Measurements from ENCODE around the gene EPHA1.

Gene EPHA1

DNA sequence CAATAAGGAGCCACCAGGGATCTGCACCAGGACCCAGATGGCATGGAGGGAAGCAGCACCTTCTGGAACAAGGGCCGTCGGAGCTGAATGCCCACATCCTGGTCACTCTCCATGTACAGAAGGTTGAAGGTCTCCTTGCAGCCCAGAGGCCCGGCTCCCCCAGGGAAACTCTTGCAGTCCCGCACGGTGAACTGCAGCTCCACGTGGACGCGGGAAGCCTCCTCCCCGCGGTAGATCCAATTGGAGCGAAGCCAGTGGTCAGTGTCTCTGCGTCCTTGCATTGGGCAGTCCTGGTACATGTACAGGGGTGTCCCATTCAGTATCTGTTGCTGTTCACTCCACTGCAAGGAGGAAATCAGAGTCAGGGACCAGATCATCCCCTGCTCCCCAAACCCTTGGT lies 7.4 kb downstream of the EPHA1 start:
- no peaks in the 10 kb centered on the region for H3K9me3 ChIP-seq (replicated peaks in 1 of 11)
- no peak overlapping the region for H3K4me3 ChIP-seq
- no peaks in the 10 kb centered on the region for H3K27me3 ChIP-seq
- TF ChIP-seq Cebpa-rat (IDR thresholded peaks at IDR 0.05): no peak
- peaks cover 0 to 5% (median 0%) of the 10 kb centered on the region in 11 experiments; a peak in 1 of 22 replicates for H4K20me1 ChIP-seq
- H3K4me2 ChIP-seq: no peak overlapping the region
- H3K4me1 ChIP-seq: peaks cover 0 to 18% (median 4%) of the 10 kb centered on the region in 10 experiments; a peak in 12 of 20 replicates
- no peak overlapping the region for H3K27ac ChIP-seq
- no peak overlapping the region for H3K9ac ChIP-seq
- H3K36me3 ChIP-seq: no peaks in the 10 kb centered on the region

DNA sequence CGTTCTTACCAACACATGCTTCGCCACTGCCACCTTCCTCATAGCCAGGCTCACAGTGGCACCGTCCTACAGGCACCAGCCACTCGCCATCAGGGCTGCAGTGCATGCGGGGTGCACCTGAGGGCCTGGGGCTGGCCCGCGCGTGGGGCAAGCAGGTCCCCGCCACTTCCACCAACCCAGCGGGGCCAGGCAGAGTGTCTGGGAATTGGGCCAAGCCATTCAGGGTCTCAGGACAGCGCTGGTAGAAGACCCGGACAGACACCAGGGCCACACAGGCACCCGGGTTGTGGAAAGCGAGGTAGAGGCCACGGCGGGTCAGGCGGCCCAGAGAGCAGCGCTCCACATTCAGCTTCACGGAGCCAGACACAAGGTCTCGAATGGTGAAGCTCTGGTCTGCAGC lies 9.0 kb downstream of the EPHA1 start:
- no peaks in the 10 kb centered on the region for H3K27me3 ChIP-seq
- TF ChIP-seq Cebpa-rat (IDR thresholded peaks at IDR 0.05): no peak
- H3K9ac ChIP-seq: no peak overlapping the region
- peaks cover 0 to 20% (median 5%) of the 10 kb centered on the region in 11 experiments; a peak in 11 of 22 replicates for H4K20me1 ChIP-seq
- no peaks in the 10 kb centered on the region for H3K36me3 ChIP-seq
- no peaks in the 10 kb centered on the region for H3K9me3 ChIP-seq (replicated peaks in 1 of 11)
- H3K4me1 ChIP-seq: peaks cover 10 to 22% (median 16%) of the 10 kb centered on the region in 10 experiments
- no peak overlapping the region for H3K27ac ChIP-seq
- H3K4me2 ChIP-seq: no peak overlapping the region
- H3K4me3 ChIP-seq: no peak overlapping the region

DNA sequence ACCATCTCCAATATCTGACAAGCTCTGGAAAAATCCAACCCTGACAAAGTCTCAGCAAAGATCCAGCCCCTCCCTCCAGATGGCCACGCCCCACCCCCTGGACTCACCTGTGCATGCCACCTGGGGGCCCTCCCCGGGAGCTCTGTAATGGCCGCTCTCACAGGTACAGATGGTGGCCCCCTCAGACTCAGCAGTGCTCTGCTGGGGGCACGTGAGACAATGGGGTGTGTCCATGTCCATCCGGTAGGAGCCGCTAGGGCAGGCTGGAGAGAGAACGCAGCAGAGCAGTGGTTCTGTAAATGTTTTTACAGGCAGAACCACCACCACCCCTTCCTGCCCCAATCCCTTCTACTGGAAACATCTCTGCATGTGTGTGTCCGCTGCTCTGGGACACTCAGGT lies 9.5 kb downstream of the EPHA1 start:
- Histone ChIP-seq H3K36me3 (no peaks in the 10 kb centered on the region), H3K27ac (no peak overlapping the region), H3K4me2 (no peak overlapping the region), H4K20me1 (peaks cover 0 to 25% (median 5%) of the 10 kb centered on the region in 11 experiments; a peak in 12 of 22 replicates), H3K9ac (no peak overlapping the region), H3K9me3 (replicated peaks in 1 of 11) (no peaks in the 10 kb centered on the region), H3K4me3 (no peak overlapping the region), H3K4me1 (peaks cover 12 to 26% (median 21%) of the 10 kb centered on the region in 10 experiments), H3K27me3 (no peaks in the 10 kb centered on the region)
- no peak for TF ChIP-seq Cebpa-rat (IDR thresholded peaks at IDR 0.05)

DNA sequence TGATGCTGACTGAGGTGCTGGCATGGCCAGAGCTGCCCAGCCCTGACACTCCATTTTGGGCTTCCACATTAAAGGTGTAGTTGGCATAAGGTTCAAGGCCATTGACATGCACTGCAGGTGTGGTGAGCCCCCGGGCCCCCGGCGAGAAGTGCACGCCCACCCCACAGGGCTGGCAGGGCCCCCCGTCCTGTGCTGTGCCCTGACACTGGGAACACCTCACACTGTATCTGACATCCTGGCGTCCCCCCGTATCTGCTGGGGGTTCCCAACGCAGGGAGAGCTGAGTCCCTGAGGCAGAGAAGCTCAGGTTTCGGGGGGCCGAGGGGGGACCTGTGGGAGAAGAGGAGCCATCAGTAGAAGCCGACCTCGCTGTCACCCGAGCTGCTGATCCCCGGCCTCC lies 10.0 kb downstream of the EPHA1 start:
- no peak overlapping the region for H3K4me2 ChIP-seq
- H4K20me1 ChIP-seq: peaks cover 0 to 31% (median 6%) of the 10 kb centered on the region in 11 experiments; a peak in 16 of 22 replicates
- no peak for TF ChIP-seq Cebpa-rat (IDR thresholded peaks at IDR 0.05)
- H3K27ac ChIP-seq: no peak overlapping the region
- no peaks in the 10 kb centered on the region for H3K27me3 ChIP-seq
- H3K9ac ChIP-seq: no peak overlapping the region
- H3K4me3 ChIP-seq: no peak overlapping the region
- H3K4me1 ChIP-seq: peaks cover 12 to 30% (median 24%) of the 10 kb centered on the region in 10 experiments; a peak in 19 of 20 replicates
- no peaks in the 10 kb centered on the region for H3K9me3 ChIP-seq (replicated peaks in 1 of 11)
- peaks cover 0 to under 1% (median 0%) of the 10 kb centered on the region in 11 experiments; a peak in 1 of 22 replicates for H3K36me3 ChIP-seq

DNA sequence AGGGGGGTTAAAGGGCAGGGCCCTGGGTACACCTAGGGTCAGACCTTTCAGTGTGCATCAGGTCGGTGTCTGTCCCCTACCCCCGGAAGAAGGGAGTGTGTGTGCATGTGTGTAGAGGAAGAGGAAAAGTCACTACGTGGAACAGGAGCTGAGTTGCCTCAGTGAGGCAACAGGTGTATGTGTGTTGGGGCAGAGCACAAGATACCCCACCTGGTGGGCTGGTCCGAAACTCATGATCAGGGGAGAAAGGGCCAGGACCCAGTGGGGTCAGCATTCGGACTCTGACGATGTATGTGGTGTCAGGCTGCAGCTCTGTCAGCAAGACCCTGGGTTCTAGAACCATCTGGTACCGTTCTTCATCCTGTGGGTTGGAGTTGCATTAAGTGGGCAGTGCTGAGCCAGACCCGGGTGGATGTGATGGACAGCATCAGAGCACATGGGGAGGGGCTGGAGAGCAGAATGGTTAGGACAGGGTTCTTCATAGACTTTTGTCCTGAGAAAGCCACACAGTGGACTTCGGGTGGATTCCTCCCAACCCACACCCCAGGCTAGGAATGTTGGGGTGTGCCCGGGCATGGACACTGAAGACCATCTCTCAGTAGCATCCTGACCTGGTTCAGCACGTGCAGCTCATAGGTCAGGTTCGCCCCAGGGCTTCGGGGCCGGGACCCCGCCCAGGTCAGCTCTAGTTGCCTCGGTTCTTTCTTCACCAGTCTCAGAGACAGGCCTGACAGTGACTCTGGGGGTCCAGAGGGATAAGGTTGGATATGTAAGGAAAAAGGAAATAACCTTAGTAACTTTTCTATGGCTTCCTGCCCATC lies 10.7 kb downstream of the EPHA1 start:
- H3K4me3 ChIP-seq: no peak overlapping the region
- no peak for TF ChIP-seq Cebpa-rat (IDR thresholded peaks at IDR 0.05)
- H3K4me2 ChIP-seq: no peak overlapping the region
- peaks cover 0 to 7% (median 1%) of the 10 kb centered on the region in 11 experiments; a peak in 10 of 22 replicates for H3K36me3 ChIP-seq
- no peaks in the 10 kb centered on the region for H3K9me3 ChIP-seq (replicated peaks in 1 of 11)
- H3K9ac ChIP-seq: no peak overlapping the region
- H3K4me1 ChIP-seq: peaks cover 12 to 37% (median 29%) of the 10 kb centered on the region in 10 experiments; a peak in 19 of 20 replicates
- H3K27me3 ChIP-seq: no peaks in the 10 kb centered on the region
- no peak overlapping the region for H3K27ac ChIP-seq
- H4K20me1 ChIP-seq: peaks cover 0 to 38% (median 13%) of the 10 kb centered on the region in 11 experiments; a peak in 18 of 22 replicates

DNA sequence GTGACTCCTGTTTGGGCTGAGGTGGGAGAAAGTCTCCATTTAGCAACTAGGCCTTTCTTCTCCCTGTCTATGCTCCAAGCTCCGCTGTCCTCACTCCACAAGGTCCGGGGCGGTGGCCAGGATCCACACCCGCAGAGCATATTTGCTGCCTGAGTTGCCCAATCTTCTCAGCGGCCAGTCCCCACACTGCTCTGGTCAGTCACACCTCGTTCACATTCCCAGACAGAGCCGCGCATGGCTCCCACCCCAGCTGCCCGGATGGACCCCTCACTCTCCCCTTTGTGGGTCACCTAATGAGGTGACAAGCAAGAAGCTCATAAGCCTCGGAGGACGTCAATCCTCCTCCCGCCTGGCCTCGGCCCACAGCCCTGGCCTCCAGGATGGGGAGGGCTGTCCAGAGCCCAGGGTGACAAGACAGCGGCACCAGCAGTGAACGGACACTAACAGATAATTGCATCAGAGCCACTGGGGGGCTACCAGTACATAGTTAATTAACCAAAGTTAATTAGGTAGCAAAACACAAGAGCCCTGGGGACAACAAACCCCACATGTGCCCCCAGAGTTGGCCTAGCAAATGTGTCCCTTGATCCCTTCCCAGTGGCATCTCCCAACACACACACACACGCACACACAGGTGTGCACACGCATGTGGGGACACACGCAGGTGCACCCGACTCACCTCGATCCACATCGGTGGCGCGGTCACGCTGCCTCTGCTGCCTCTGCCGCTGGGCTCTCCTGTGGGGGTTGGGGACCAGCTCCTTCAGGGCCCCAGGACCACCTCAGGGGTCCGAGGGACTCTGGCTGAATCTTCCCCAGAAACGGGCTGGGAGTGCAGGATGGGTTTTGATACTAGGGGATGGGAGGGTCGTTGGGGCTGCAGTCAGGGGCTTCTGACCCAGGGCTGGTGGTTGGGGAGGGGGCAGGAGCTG lies 11.8 kb downstream of the EPHA1 start:
- Histone ChIP-seq H3K27ac (no peak overlapping the region), H3K27me3 (no peaks in the 10 kb centered on the region), H3K36me3 (peaks cover 4 to 18% (median 11%) of the 10 kb centered on the region in 11 experiments; a peak in 21 of 22 replicates), H4K20me1 (peaks cover 0 to 48% (median 24%) of the 10 kb centered on the region in 11 experiments; a peak in 20 of 22 replicates), H3K9me3 (replicated peaks in 1 of 11) (no peaks in the 10 kb centered on the region), H3K4me3 (no peak overlapping the region), H3K9ac (no peak overlapping the region), H3K4me1 (peaks cover 14 to 41% (median 30%) of the 10 kb centered on the region in 10 experiments; a peak in 19 of 20 replicates), H3K4me2 (no peak overlapping the region)
- TF ChIP-seq Cebpa-rat (IDR thresholded peaks at IDR 0.05): no peak

DNA sequence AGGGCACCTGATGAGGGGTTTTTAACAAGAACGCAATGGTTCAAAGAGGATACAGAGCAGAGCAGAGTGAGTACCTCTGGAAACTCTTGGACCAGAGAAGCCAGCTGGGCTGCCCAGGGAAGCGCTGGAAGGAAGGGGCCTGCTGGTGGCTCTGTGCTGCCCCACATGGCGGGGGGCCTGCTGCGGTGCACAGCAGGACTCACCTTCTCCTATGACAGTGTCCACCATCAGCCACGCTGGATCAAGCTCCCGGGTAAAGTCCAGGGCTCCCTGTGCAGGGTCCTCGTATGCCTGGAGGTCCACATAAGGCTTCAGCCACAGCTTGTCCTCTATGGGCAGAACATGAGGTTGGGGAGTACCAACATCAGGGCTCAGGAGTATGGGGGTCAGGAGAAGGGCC lies 12.5 kb downstream of the EPHA1 start:
- no peak overlapping the region for H3K27ac ChIP-seq
- no peaks in the 10 kb centered on the region for H3K27me3 ChIP-seq
- no peaks in the 10 kb centered on the region for H3K9me3 ChIP-seq (replicated peaks in 1 of 11)
- no peak overlapping the region for H3K9ac ChIP-seq
- TF ChIP-seq Cebpa-rat (IDR thresholded peaks at IDR 0.05): no peak
- H3K4me3 ChIP-seq: no peak overlapping the region
- peaks cover 16 to 46% (median 31%) of the 10 kb centered on the region in 10 experiments for H3K4me1 ChIP-seq
- peak overlapping the region in 8 of 11 experiments; percentile 69 to 96 (median 86); a peak in 14 of 22 replicates for H3K4me2 ChIP-seq
- H3K36me3 ChIP-seq: peaks cover 11 to 25% (median 18%) of the 10 kb centered on the region in 11 experiments
- H4K20me1 ChIP-seq: peaks cover 0 to 55% (median 31%) of the 10 kb centered on the region in 11 experiments; a peak in 20 of 22 replicates

DNA sequence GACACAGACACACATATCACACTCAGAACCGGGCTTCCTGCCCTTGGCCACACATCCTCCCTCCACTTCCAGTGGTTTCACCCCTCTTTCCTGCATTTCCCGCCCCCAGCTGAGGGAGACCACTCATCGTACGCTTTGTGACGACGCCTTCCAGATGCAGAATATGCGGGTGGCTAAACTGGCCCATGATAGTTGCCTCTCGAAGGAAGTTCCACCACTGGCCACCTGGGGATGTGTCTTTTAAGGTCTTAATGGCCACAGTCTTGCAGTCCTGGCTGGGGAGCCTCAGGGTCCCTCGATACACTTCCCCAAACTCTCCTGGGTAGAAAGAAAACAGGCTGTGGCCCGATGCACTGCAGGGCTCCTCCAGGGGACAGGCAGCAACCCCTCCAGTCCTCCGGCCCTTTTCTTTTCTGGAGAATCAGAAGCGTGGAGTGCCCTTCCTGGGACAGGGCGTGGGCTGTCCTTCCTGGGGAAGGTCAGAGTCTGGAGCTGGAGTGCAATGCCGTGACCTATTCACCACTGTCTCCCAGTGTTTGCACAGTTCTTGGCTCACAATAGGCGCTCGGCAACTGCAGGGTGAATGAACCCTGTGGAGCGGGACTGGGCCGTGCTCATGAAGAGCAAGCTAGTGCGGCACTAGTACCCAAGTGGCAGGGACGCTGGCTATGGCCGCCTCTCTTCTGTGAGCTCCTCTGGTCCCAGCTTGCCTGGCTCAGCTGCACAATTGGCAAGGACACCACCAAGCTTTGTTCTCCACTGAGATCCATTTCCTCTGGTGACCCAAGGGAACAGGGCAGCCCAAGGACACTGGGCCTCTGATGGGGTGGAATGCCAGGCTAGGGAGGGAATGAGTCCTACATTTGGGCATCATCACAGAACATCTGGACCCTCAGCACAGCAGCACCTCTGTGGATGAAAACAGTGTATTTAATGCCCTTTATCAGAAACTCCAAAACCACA lies 13.2 kb downstream of the EPHA1 start:
- Histone ChIP-seq H4K20me1 (peaks cover 0 to 62% (median 38%) of the 10 kb centered on the region in 11 experiments; a peak in 20 of 22 replicates), H3K9me3 (replicated peaks in 1 of 11) (no peaks in the 10 kb centered on the region), H3K4me3 (peak overlapping the region in 1 of 10 experiments; percentile 8; a peak in 2 of 20 replicates), H3K4me2 (peak overlapping the region; percentile 8 to 96 (median 77); a peak in 21 of 22 replicates), H3K9ac (peak overlapping the region in 4 of 11 experiments; percentile 5 to 30 (median 13); a peak in 3 of 22 replicates), H3K4me1 (peaks cover 16 to 53% (median 31%) of the 10 kb centered on the region in 10 experiments), H3K27me3 (no peaks in the 10 kb centered on the region), H3K36me3 (peaks cover 19 to 32% (median 26%) of the 10 kb centered on the region in 11 experiments), H3K27ac (peak overlapping the region in 3 of 11 experiments; percentile 6 to 27 (median 9); a peak in 3 of 22 replicates)
- no peak for TF ChIP-seq Cebpa-rat (IDR thresholded peaks at IDR 0.05)
